Cardiac fibroblast (primary cell): ENCODE measurements around the gene CHST3.
A peak's percentile ranks its signal among the peaks of the same experiment; 100 is the strongest.

Experiments used
- DNase-seq, 2 donors: peaks; one replicate each; pipeline versions ENCODE4 v3.0.0 to v3.0.0-alpha.2; 2010; ENCODE audit warnings: low read depth in 2 of 2
- H3K4me3 ChIP-seq, 2 donors: replicated peaks in 1 of 2; 1 replicate in 1 of 2; 2 replicates in 1 of 2; pipeline ENCODE4 v1.5.1; 2011; ENCODE audit warnings: low read depth in 2 of 2, low read length in 2 of 2, mild to moderate bottlenecking in 2 of 2, moderate library complexity in 1 of 2
- TF ChIP-seq, protein P1 (sequence below): IDR thresholded peaks from one replicate; pipeline ENCODE4 v1.5.1; 2011; ENCODE audit warnings: low read depth, mild to moderate bottlenecking, low read length, inconsistent platforms

Gene CHST3

GRCh38 chr10:72016608-72017300 is 52.6 kb downstream of the CHST3 start:
- no peak overlapping the region for H3K4me3 ChIP-seq
- TF ChIP-seq, protein P1, sequence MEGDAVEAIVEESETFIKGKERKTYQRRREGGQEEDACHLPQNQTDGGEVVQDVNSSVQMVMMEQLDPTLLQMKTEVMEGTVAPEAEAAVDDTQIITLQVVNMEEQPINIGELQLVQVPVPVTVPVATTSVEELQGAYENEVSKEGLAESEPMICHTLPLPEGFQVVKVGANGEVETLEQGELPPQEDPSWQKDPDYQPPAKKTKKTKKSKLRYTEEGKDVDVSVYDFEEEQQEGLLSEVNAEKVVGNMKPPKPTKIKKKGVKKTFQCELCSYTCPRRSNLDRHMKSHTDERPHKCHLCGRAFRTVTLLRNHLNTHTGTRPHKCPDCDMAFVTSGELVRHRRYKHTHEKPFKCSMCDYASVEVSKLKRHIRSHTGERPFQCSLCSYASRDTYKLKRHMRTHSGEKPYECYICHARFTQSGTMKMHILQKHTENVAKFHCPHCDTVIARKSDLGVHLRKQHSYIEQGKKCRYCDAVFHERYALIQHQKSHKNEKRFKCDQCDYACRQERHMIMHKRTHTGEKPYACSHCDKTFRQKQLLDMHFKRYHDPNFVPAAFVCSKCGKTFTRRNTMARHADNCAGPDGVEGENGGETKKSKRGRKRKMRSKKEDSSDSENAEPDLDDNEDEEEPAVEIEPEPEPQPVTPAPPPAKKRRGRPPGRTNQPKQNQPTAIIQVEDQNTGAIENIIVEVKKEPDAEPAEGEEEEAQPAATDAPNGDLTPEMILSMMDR, result no peak
- DNase-seq, result no peak

DNA sequence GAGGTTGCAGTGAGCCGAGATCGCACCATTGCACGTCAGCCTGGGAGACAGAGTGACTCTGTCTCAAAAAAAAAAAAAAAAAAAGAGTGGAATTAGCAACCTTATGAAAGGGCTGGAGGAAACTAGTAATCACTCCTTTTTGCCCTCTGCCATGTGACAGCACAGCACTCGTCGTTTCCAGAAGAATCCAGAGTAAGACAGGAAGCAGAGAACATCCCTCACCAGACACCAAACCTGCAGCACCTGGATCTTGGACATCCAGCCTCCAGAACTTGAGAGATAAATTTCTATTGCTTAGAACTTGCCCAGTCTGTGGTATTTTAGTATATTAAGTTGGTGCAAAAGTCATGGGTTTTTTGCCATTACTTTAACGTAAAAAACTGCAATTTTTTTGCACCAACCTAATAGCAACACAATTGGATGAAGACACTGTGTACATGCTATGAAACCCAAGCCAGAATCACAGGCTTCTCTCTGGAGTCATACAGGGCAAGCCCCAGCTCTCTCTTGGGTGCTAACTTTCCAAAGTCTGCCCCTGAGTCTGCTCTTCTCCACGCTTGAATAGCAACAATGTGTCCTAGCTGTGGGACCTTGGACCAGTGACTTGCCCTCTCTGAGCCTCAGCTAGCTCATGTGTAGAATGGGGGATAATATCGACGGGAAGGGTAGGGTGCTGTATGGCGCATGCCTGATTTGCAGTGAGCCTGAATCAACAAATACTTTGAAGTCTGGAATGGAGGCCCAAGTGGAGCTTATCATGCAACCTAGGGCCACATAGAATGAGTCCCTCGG is 55.1 kb downstream of the CHST3 start:
- no peak overlapping the region for H3K4me3 ChIP-seq
- DNase-seq, result no peak
- TF ChIP-seq, protein P1, result no peak

GRCh38 chr10:72020914-72021809 is 57.0 kb downstream of the CHST3 start:
- DNase-seq, result peak in 1 of 2 donors; percentile 76
- TF ChIP-seq, protein P1, result no peak
- H3K4me3 ChIP-seq, result no peak overlapping the region

DNA sequence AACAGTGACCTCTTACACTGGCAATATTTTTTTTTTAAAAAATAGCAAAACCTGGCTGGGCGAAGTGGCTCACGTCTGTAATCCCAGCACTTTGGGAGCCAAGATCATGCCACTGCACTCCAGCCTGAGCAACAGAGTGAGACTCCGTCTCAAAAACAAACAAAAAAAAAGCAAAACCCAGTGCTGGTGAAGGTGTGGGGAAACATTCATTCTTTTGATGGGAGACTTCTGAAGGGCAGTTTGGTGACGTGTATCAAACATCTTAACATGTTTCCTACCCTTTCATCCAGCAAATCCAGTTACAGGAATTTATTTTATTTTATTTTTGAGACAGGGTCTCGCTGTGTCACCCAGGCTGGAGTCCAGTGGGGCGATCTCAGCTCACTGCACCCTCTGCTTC is 58.0 kb downstream of the CHST3 start:
- no peak overlapping the region for H3K4me3 ChIP-seq
- DNase-seq, result no peak
- TF ChIP-seq, protein P1, result no peak

GRCh38 chr10:72024596-72024995 is 60.4 kb downstream of the CHST3 start:
- TF ChIP-seq, protein P1, result no peak
- no peak for DNase-seq
- no peak overlapping the region for H3K4me3 ChIP-seq

DNA sequence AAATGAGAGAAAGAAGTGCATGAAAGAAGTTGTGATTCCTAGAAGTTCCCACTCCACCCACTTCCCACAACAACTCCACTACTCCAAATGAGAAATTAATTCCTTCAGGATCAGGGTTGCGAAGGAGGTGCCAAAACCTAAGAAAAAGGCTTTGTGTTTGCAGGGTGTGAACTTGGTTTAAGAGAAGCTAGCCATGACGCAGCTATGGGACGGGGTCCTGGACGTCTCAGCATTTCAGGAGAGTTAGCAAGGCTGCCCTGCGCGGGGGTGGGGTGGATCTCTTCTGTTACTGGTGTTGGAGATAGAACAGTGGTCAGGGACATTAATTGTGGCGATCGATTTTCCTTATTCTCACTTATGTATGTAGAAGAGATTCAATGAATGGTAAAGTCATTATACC is 61.2 kb downstream of the CHST3 start:
- no peak overlapping the region for H3K4me3 ChIP-seq
- no peak for DNase-seq
- TF ChIP-seq, protein P1, result no peak
